ENCODE measurements around the gene SERPINF2.

SERPINF2 gene

GRCh38 chr17:1729966-1730325 is 12.7 kb upstream of the SERPINF2 start:
- no peak overlapping the region for H2AFZ ChIP-seq (ENCODE audit: low read depth)
- H3K4me2 ChIP-seq: no peak overlapping the region
- TF ChIP-seq CTCF (conservative IDR thresholded peaks at IDR 0.05; ENCODE audit: low read depth, low read length): no peak
- H3K36me3 ChIP-seq (ENCODE audit: insufficient read depth): no peaks in the 10 kb centered on the region
- no peaks in the 10 kb centered on the region for H3K79me2 ChIP-seq (ENCODE audit: insufficient read depth, low read depth)
- H3K27me3 ChIP-seq (ENCODE audit: insufficient read depth, low read depth): no peaks in the 10 kb centered on the region
- no peak overlapping the region for H3K4me3 ChIP-seq (IDR thresholded peaks at IDR 0.05; ENCODE audit: insufficient read depth, low read depth, low read length)
- no peaks in the 10 kb centered on the region for H4K20me1 ChIP-seq (ENCODE audit: insufficient read depth)
- no peaks in the 10 kb centered on the region for H3K4me1 ChIP-seq (ENCODE audit: low read depth, poor library complexity, severe bottlenecking)
- H3K27ac ChIP-seq: no peak overlapping the region
- H3K9ac ChIP-seq: no peak overlapping the region

GRCh38 chr17:1730326-1731193 is 12.1 kb upstream of the SERPINF2 start:
- Histone ChIP-seq H3K27ac (no peak overlapping the region), H3K9ac (no peak overlapping the region), H3K4me3 (IDR thresholded peaks at IDR 0.05; ENCODE audit: insufficient read depth, low read depth, low read length) (no peak overlapping the region), H3K4me2 (no peak overlapping the region), H3K4me1 (ENCODE audit: low read depth, poor library complexity, severe bottlenecking) (peaks cover under 1% of the 10 kb centered on the region), H3K27me3 (ENCODE audit: insufficient read depth, low read depth) (no peaks in the 10 kb centered on the region), H3K36me3 (ENCODE audit: insufficient read depth) (no peaks in the 10 kb centered on the region), H2AFZ (ENCODE audit: low read depth) (no peak overlapping the region), H3K79me2 (ENCODE audit: insufficient read depth, low read depth) (no peaks in the 10 kb centered on the region), H4K20me1 (ENCODE audit: insufficient read depth) (no peaks in the 10 kb centered on the region)
- no peak for TF ChIP-seq CTCF (conservative IDR thresholded peaks at IDR 0.05; ENCODE audit: low read depth, low read length)

GRCh38 chr17:1731194-1731506 is 11.5 kb upstream of the SERPINF2 start:
- H3K36me3 ChIP-seq (ENCODE audit: insufficient read depth): no peaks in the 10 kb centered on the region
- peaks cover 6% of the 10 kb centered on the region for H3K4me1 ChIP-seq (ENCODE audit: low read depth, poor library complexity, severe bottlenecking)
- no peak overlapping the region for H3K27ac ChIP-seq
- H3K79me2 ChIP-seq (ENCODE audit: insufficient read depth, low read depth): no peaks in the 10 kb centered on the region
- H3K9ac ChIP-seq: no peak overlapping the region
- H3K4me3 ChIP-seq (IDR thresholded peaks at IDR 0.05; ENCODE audit: insufficient read depth, low read depth, low read length): no peak overlapping the region
- H3K4me2 ChIP-seq: no peak overlapping the region
- no peaks in the 10 kb centered on the region for H3K27me3 ChIP-seq (ENCODE audit: insufficient read depth, low read depth)
- no peak overlapping the region for H2AFZ ChIP-seq (ENCODE audit: low read depth)
- no peaks in the 10 kb centered on the region for H4K20me1 ChIP-seq (ENCODE audit: insufficient read depth)
- no peak for TF ChIP-seq CTCF (conservative IDR thresholded peaks at IDR 0.05; ENCODE audit: low read depth, low read length)

DNA sequence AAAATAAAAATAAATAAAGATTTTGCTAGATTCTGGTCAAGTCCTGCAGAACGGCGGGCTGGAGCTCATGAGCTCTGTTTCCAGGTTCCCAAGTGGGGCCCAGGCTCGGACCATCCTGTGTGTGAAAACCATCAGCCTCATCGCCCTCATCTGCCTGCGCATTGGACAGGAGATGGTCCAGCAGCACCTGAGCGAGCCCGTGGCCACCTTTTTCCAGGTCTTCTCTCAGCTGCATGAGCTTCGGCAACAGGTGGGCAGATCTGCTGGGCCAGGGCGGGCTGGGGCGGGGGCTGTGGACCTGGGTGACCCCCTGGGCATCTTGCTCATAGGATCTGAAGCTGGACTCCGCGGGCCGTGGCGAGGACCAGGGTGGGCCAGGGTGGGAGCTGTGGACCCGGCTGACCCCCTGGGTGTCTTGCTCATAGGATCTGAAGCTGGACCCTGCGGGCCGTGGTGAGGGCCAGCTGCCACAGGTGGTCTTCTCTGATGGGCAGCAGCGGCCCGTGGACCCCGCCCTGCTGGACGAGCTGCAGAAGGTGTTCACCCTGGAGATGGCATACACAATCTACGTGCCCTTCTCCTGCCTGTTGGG is 10.3 kb upstream of the SERPINF2 start:
- Histone ChIP-seq H3K79me2 (ENCODE audit: insufficient read depth, low read depth) (no peaks in the 10 kb centered on the region), H3K4me2 (no peak overlapping the region), H4K20me1 (ENCODE audit: insufficient read depth) (no peaks in the 10 kb centered on the region), H2AFZ (ENCODE audit: low read depth) (no peak overlapping the region), H3K27me3 (ENCODE audit: insufficient read depth, low read depth) (no peaks in the 10 kb centered on the region), H3K4me1 (ENCODE audit: low read depth, poor library complexity, severe bottlenecking) (peaks cover 18% of the 10 kb centered on the region), H3K9ac (no peak overlapping the region), H3K27ac (no peak overlapping the region), H3K4me3 (IDR thresholded peaks at IDR 0.05; ENCODE audit: insufficient read depth, low read depth, low read length) (no peak overlapping the region), H3K36me3 (ENCODE audit: insufficient read depth) (no peaks in the 10 kb centered on the region)
- TF ChIP-seq CTCF (conservative IDR thresholded peaks at IDR 0.05; ENCODE audit: low read depth, low read length): no peak
